SK-N-SH treated with all-trans-retinoic acid at 6 μM for 48 hours (cell line): ENCODE results near the gene SH2B3.

Experiments used
- OSR1 ChIP-seq: fragments of 250-450 bp; sonication (Bioruptor Pico); IDR thresholded peaks from 2 replicates; pipeline ENCODE4 v1.8.0; 2022; ENCODE audit warnings: moderate library complexity, mild to moderate bottlenecking, inconsistent platforms
- ZFP30 ChIP-seq: fragments of 450-650 bp; formaldehyde crosslinking; IDR thresholded peaks from 2 replicates; pipeline ENCODE4 v1.5.0; 2022; ENCODE audit warnings: mild to moderate bottlenecking, moderate library complexity
- ZNF70 ChIP-seq: fragments of 450-650 bp; formaldehyde crosslinking; IDR thresholded peaks from 2 replicates; pipeline ENCODE4 v1.5.0; 2020; ENCODE audit warnings: mild to moderate bottlenecking, moderate library complexity
- ZNF8 ChIP-seq: fragments of 450-650 bp; formaldehyde crosslinking; IDR thresholded peaks from 2 replicates; pipeline ENCODE4 v1.5.0; 2020; ENCODE audit warnings: mild to moderate bottlenecking, moderate library complexity
- TF ChIP-seq, protein P1 (sequence below): fragments of 250-450 bp; sonication (Bioruptor Pico); IDR thresholded peaks from 2 replicates; pipeline ENCODE4 v1.5.0; 2020; ENCODE audit warnings: mild to moderate bottlenecking, moderate library complexity

GRCh38 chr12:111417784-111418593 is 12.3 kb downstream of the SH2B3 start:
- TF ChIP-seq ZFP30 (CRISPR knock-in tag) (no peak), OSR1 (no peak), ZNF8 (CRISPR knock-in tag) (no peak), ZNF70 (CRISPR knock-in tag) (no peak)
- TF ChIP-seq, protein P1, sequence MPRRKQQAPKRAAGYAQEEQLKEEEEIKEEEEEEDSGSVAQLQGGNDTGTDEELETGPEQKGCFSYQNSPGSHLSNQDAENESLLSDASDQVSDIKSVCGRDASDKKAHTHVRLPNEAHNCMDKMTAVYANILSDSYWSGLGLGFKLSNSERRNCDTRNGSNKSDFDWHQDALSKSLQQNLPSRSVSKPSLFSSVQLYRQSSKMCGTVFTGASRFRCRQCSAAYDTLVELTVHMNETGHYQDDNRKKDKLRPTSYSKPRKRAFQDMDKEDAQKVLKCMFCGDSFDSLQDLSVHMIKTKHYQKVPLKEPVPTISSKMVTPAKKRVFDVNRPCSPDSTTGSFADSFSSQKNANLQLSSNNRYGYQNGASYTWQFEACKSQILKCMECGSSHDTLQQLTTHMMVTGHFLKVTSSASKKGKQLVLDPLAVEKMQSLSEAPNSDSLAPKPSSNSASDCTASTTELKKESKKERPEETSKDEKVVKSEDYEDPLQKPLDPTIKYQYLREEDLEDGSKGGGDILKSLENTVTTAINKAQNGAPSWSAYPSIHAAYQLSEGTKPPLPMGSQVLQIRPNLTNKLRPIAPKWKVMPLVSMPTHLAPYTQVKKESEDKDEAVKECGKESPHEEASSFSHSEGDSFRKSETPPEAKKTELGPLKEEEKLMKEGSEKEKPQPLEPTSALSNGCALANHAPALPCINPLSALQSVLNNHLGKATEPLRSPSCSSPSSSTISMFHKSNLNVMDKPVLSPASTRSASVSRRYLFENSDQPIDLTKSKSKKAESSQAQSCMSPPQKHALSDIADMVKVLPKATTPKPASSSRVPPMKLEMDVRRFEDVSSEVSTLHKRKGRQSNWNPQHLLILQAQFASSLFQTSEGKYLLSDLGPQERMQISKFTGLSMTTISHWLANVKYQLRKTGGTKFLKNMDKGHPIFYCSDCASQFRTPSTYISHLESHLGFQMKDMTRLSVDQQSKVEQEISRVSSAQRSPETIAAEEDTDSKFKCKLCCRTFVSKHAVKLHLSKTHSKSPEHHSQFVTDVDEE (CRISPR knock-in tag), result no peak
